ENCODE data around the gene SPTBN1. TPM values are rescaled to one million over a fixed set of nuclear protein-coding genes. Genes with fewer than 3 reads are reported as not detected.
A peak's percentile ranks its signal among the peaks of the same experiment; 100 is the strongest.

The SPTBN1 gene
- total RNA-seq, 1 experiment from 2014 or later, result 34.9 TPM

GRCh38 chr2:54589340-54590215, 133.5 kb downstream of the SPTBN1 start:
- no peak for DNase-seq (ENCODE audit: low spot score)

DNA sequence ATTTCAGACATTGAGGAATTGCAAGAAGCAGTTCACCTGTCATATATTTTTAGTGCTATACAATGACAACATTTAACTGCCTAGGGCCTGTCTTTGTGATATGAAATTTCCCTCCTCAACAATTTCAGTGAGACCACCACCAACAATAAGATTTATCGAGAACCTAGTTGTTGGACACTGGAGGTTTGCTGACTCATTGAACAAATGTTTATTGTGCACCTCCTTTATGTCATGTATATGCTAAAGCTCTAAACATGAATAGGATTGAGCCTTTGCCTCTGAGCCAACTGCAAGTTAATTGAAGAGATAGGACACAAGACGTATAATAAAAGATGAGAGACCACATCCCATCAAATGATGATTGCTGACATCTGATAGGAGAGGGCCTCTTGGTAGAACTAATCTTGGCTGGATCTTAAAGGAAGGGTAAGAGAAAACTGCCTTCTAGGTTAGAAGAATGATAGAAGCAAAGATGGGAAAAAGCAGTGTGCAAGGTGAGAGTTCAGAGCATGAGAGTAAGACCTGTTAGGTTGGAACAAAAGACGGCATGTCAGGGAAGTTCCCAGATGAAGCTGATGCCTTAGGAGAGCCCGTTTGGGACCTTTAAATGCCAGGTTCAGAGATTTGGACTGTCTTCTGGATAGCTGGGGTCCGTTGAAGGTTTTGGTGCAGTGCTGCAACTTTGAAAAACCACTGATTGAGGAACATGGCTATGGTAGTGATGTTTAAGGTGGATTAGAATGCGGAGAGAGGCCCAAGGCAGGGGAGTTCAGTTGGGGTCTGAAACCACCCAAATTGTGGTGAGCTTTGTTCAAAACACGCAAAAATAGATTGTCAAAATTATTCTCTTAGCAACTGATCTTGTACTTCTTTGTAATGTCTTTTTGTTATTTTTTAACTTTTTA, 134.3 kb downstream of the SPTBN1 start:
- no peak for DNase-seq (ENCODE audit: low spot score)

DNA sequence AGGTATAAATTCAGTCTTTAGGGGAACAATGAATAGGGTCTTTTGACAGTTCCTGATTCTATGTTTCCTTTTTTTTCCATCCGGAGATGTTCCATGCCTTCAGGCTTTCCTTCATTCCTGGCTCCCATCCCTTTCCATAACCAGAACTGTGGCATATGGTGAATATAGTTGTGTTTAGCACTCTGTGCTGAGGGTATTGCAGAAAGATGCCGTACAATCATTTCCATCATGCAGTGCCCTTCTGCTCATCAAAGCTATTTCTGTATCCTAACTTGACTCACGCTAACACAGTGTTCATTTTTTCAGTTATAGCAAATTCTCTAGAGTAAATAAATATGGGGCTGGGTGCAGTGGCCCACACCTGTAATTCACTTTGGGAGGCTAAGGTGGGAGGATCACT, 135.4 kb downstream of the SPTBN1 start:
- no peak for DNase-seq (ENCODE audit: low spot score)

DNA sequence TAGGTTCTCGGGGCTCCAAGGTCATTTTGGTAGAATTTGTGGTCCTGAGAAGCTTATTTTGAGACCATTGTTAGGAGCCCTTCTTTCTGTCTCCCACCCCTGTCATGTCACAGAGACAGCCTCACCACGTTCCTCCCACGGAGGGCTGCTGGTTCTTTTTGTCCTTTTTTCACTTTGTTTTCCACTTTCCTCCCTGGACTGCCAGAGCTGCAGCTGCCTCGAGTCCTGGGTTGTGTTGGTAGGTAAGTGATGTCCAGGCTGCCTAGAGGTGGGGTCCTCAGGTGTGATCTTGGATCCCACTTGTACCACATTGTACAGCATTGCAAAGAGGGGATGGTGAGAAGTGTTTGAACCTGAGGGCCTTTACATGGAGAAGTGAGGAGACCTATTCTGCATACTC, 137.1 kb downstream of the SPTBN1 start:
- no peak for DNase-seq (ENCODE audit: low spot score)

- no peak for DNase-seq (ENCODE audit: low spot score)
Observed at GRCh38 chr2:54594048-54594447, 137.9 kb downstream of the SPTBN1 start.

- no peak for DNase-seq (ENCODE audit: low spot score)
Observed at GRCh38 chr2:54595161-54595803, 139.2 kb downstream of the SPTBN1 start.

- no peak for DNase-seq (ENCODE audit: low spot score)
Observed at GRCh38 chr2:54595999-54596902, 140.1 kb downstream of the SPTBN1 start.

GRCh38 chr2:54597153-54597848, 141.2 kb downstream of the SPTBN1 start:
- DNase-seq (ENCODE audit: low spot score), result no peak

DNA sequence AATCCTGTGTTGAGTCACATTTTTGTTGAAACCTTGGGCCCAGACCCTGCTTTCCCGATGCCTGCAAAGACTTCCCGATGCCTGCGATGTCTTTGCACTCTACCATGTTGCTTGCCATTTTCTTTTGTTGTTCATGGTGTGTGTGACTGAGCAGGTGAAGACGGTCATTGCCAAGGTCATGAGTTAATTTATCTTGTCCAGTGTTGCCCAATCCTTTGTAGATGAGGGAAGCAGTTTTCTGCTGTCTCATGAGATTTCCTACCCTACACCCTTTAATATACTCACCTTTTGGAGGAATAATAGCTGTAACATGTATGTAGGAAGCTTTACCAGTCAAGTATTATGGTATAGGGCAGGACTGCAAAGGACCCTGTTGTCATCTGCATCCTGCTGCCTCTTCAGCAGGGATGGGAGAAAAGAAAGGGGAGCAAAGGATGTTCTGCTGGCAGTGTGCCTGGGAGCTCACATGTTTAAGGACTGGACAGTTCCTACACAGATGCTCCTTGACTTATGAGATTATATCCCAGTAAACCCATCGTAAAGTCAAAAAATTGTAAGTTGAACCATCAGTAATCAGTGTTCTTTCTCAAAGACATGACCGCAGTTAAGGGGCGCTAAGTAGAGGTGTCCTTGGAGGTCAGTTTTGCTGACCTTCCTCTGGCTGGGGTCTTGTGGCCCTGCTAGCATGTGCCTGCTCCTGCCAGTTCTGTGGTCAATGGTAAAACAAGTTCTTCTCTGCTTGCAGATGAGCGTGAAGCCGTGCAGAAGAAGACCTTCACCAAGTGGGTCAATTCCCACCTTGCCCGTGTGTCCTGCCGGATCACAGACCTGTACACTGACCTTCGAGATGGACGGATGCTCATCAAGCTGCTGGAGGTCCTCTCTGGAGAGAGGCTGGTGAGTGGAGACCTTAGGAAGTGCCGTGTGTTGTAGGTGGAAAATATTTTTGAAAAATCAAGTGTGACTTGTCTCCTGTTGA, 142.5 kb downstream of the SPTBN1 start:
- DNase-seq (ENCODE audit: low spot score), result no peak

GRCh38 chr2:54599326-54599710, 143.2 kb downstream of the SPTBN1 start:
- no peak for DNase-seq (ENCODE audit: low spot score)

DNA sequence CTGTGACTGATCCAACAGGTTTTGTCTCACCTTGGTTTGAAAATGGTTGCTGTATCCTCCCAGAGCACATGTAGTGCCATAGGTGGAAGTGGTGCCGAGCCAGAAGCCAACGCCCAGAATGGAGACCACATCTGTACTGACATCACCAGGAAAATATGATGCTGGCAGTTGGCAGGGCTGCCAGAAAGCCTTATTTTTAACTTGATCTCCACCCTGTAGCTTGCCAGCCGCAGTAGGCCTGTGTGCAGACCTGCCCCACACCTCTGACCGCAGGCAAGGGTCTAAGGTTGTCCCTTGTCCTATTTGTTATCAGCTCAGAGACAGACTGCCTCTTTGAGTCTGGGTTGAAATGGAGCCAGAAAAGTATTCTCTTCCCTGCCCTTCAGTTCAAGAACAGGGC, 143.8 kb downstream of the SPTBN1 start:
- peak; percentile 74 for DNase-seq (ENCODE audit: low spot score)

DNA sequence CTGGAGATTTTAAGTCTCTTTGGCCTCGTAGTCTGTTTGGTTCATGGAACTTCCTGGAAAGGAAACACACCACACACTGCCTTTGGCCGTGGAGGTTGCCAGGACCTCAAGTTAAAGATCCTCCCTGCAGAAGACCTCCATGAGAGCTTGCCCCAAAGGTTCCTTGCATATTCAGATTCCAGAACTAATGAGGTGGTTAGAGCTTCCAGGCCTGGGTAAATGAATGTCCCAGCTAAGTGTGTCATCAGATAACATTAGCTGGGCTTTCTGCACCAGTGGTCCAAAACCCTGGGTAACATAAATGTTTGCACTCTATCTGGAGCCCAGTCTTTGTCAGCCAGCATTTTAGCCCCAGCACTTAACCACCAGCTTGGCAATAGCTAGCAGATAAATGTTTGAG, 145.2 kb downstream of the SPTBN1 start:
- peak; percentile 39 for DNase-seq (ENCODE audit: low spot score)

GRCh38 chr2:54602736-54603322, 146.7 kb downstream of the SPTBN1 start:
- peak; percentile 44 for DNase-seq (ENCODE audit: low spot score)

- no peak for DNase-seq (ENCODE audit: low spot score)
Observed at GRCh38 chr2:54603357-54603756, 147.2 kb downstream of the SPTBN1 start.

GRCh38 chr2:54603796-54604195, 147.7 kb downstream of the SPTBN1 start:
- no peak for DNase-seq (ENCODE audit: low spot score)

GRCh38 chr2:54604871-54605270, 148.7 kb downstream of the SPTBN1 start:
- DNase-seq (ENCODE audit: low spot score), result no peak

DNA sequence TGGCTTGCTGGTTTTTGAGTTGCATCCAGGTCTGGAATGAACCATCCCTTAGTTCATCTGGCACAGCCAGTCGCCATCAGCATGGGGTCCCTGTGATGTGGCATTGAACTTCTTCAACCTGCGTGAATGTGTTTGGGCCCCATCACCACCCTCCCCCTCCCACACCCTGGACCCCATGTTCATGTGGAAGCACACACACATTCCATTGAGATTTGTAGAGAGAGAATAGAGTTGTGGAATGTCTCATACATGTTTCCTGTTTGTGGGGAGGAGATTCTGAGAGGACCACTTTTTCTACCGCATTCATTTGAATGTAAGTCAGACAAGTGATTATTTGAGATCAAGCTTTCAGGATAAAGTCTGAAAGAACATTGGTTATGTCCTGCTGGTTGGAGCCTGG, 149.7 kb downstream of the SPTBN1 start:
- DNase-seq (ENCODE audit: low spot score), result no peak

DNA sequence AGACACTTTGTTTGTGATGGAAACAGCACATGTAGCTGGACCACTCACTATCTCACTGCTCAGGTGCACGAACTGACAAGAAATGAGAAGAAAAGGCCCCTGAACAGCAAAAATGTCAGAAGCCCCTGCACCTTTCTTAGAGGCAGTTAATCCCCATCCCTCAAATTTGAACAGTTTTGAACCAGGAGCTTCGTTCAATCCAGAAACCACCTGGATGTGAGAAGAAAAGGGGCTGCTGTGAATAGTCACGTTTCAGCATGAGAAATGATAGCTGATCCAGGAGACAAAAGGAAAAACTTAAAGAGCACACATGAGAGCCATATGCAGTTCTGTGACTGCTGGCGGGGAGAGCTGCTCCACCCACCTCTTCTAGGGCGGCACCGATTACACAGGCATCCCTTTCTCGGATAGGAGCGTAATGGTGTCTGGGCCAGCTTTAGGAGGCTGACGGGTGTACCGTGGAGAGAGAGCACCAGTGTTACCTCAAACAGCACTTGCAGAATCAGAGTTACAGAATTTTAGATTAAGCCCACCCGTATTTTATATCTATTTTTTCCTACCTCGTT, 150.3 kb downstream of the SPTBN1 start:
- no peak for DNase-seq (ENCODE audit: low spot score)

DNA sequence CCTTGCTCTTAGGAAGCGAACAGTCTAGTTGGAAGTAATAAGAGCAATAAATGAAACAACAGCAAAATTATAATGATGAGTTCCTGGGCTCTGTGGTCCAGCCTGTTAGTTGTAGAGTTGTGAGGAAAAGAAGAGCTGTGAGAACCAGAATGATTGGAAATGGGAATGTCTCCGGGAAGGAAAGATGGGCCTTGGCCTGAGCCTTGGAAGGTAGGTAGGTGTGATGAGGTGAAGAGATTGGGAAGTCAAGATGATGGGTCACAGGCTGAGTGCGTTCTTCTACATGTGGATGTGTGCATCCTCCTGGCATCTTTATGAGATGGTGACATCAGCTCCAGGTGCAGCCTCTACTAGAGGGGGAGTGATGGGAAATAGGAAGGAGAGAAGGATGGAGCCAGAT, 152.1 kb downstream of the SPTBN1 start:
- no peak for DNase-seq (ENCODE audit: low spot score)

Data from H4 (cell line).